Liver (tissue), 9 donors: ENCODE data around the gene FRMD4A. TPM values are rescaled to one million over a fixed set of nuclear protein-coding genes. Genes with fewer than 3 reads are reported as not detected.

ENCODE experiments used
- DNase-seq: peaks from one replicate; pipeline ENCODE4 v3.0.0-alpha.2; 2017; ENCODE audit warnings: low spot score
- H3K27ac ChIP-seq, 2 donors: one replicate each; pipeline ENCODE4 v1.7.0; 2013; ENCODE audit warnings: inconsistent platforms in 2 of 2, low read length in 2 of 2, control low read depth in 1 of 2, low read depth in 1 of 2, mild to moderate bottlenecking in 1 of 2
- H3K27me3 ChIP-seq, 4 donors: one replicate each; pipeline versions ENCODE4 v1.6.1 to v1.7.0; 2013; ENCODE audit warnings: low read length in 3 of 4, inconsistent platforms in 1 of 4, mild to moderate bottlenecking in 1 of 4, moderate library complexity in 1 of 4; ENCODE audit not compliant: control insufficient read depth in 4 of 4, insufficient read depth in 4 of 4
- H3K36me3 ChIP-seq, 4 donors: one replicate each; pipeline versions ENCODE4 v1.6.1 to v1.7.0; 2013; ENCODE audit warnings: low read length in 3 of 4, mild to moderate bottlenecking in 3 of 4, low read depth in 1 of 4, moderate library complexity in 1 of 4; ENCODE audit not compliant: control insufficient read depth in 4 of 4, insufficient read depth in 3 of 4
- H3K4me1 ChIP-seq, 4 donors: one replicate each; pipeline versions ENCODE4 v1.6.1 to v1.7.0; 2013; ENCODE audit warnings: low read length in 3 of 4, mild to moderate bottlenecking in 3 of 4, moderate library complexity in 1 of 4; ENCODE audit not compliant: control insufficient read depth in 4 of 4, insufficient read depth in 4 of 4
- H3K4me3 ChIP-seq, 3 donors: one replicate each; pipeline versions ENCODE4 v1.6.1 to v1.7.0; 2013; ENCODE audit warnings: low read length in 3 of 3, control low read depth in 1 of 3, low read depth in 1 of 3, mild to moderate bottlenecking in 1 of 3
- H3K9ac ChIP-seq, 2 donors: one replicate each; pipeline ENCODE4 v1.7.0; 2013; ENCODE audit warnings: low read length in 2 of 2, mild to moderate bottlenecking in 2 of 2, moderate library complexity in 2 of 2, control low read depth in 1 of 2, low read depth in 1 of 2
- H3K9me3 ChIP-seq, 4 donors: one replicate each; pipeline versions ENCODE4 v1.6.1 to v1.7.0; 2013; ENCODE audit warnings: low read length in 3 of 4; ENCODE audit not compliant: control insufficient read depth in 4 of 4
- ATF3 ChIP-seq: IDR thresholded peaks from 2 replicates; pipeline ENCODE4 v1.6.1; 2016; ENCODE audit warnings: antibody characterized with exemption
- CTCF ChIP-seq: fragments of 150-350 bp; IDR thresholded peaks from 2 replicates; pipeline ENCODE4 v1.5.1; 2017; ENCODE audit warnings: improper control_type of control experiment, low read depth, low read length; ENCODE audit not compliant: missing input control
- EGR1 ChIP-seq, 2 donors: IDR thresholded peaks; 2 replicates each; pipeline ENCODE4 v1.6.1; 2016 to 2018; ENCODE audit warnings: antibody characterized with exemption in 2 of 2, low read depth in 2 of 2
- FOXA1 ChIP-seq: IDR thresholded peaks from 2 replicates; pipeline ENCODE4 v1.6.1; 2016; ENCODE audit warnings: antibody characterized with exemption
- FOXA2 ChIP-seq: IDR thresholded peaks from 2 replicates; pipeline ENCODE4 v1.6.1; 2016; ENCODE audit warnings: antibody characterized with exemption
- GABPA ChIP-seq, 2 donors: IDR thresholded peaks in 1 of 2; conservative IDR thresholded peaks in 1 of 2; 2 replicates each; pipeline ENCODE4 v1.6.1; 2016; ENCODE audit warnings: antibody characterized with exemption in 2 of 2, mild to moderate bottlenecking in 1 of 2, moderate library complexity in 1 of 2
- HNF4A ChIP-seq, 2 donors: conservative IDR thresholded peaks; 2 replicates each; pipeline ENCODE4 v1.6.1; 2016; ENCODE audit warnings: antibody characterized with exemption in 2 of 2, mild to moderate bottlenecking in 2 of 2
- HNF4G ChIP-seq: IDR thresholded peaks from 2 replicates; pipeline ENCODE4 v1.6.1; 2016; ENCODE audit warnings: antibody characterized with exemption
- JUND ChIP-seq, 2 donors: IDR thresholded peaks; 2 replicates each; pipeline ENCODE4 v1.6.1; 2016; ENCODE audit warnings: antibody characterized with exemption in 2 of 2
- NR2F2 ChIP-seq: IDR thresholded peaks from 2 replicates; pipeline ENCODE4 v1.6.1; 2016; ENCODE audit warnings: antibody characterized with exemption
- RAD21 ChIP-seq, 2 donors: IDR thresholded peaks; 2 replicates each; pipeline ENCODE4 v1.6.1; 2016; ENCODE audit warnings: antibody characterized with exemption in 2 of 2, mild to moderate bottlenecking in 2 of 2
- RXRA ChIP-seq, 2 donors: IDR thresholded peaks; 2 replicates each; pipeline ENCODE4 v1.6.1; 2017 to 2018; ENCODE audit warnings: antibody characterized with exemption in 2 of 2, mild to moderate bottlenecking in 1 of 2
- SP1 ChIP-seq: IDR thresholded peaks from 2 replicates; pipeline ENCODE4 v1.6.1; 2018; ENCODE audit warnings: antibody characterized with exemption, mild to moderate bottlenecking
- TAF1 ChIP-seq: conservative IDR thresholded peaks from 2 replicates; pipeline ENCODE4 v1.6.1; 2016; ENCODE audit warnings: antibody characterized with exemption, mild to moderate bottlenecking
- YY1 ChIP-seq: IDR thresholded peaks from 2 replicates; pipeline ENCODE4 v1.6.1; 2016; ENCODE audit warnings: antibody characterized with exemption, mild to moderate bottlenecking
- WGBS: extraction: QIAGEN DNeasy Blood & Tissue Kit; methylation state at CpG from one replicate; pipeline ENCODE4 v1.1.7; 2013; 5-methylcytosine and 5-hydroxymethylcytosine counted together
- polyA plus RNA-seq, 2 donors: library from polyadenylated mRNA; stranded (reverse) in 1 of 2; unstranded in 1 of 2; fragments of 200-250 nt in 1 of 2; fragments of >200 nt in 1 of 2; fragmentation: Nextera tagmentation in 1 of 2; extraction: Ambion mirVana in 1 of 2; gene quantifications; one replicate each; pipeline versions ENCODE4 v1.2.1 to v1.2.3, GENCODE V29; 2013 to 2015
- total RNA-seq, 2 donors: library from RNA; depleted of rRNA; stranded (reverse); fragments of >200 nt; gene quantifications; one replicate each; pipeline ENCODE4 v1.2.3, GENCODE V29; 2014
- TF ChIP-seq, protein P1 (sequence below): IDR thresholded peaks from 2 replicates; pipeline ENCODE4 v1.6.1; 2016; ENCODE audit warnings: antibody characterized with exemption
- TF ChIP-seq, protein P2 (sequence below): IDR thresholded peaks from 2 replicates; pipeline ENCODE4 v1.6.1; 2016; ENCODE audit warnings: antibody characterized with exemption, mild to moderate bottlenecking
- TF ChIP-seq, protein P3 (sequence below): IDR thresholded peaks from 2 replicates; pipeline ENCODE4 v1.6.1; 2016; ENCODE audit warnings: antibody characterized with exemption
- donor health status: healthy.
- donor health status: healthy.
- donor health status: healthy.
- donor health status: healthy.
- donor health status: healthy.

Gene FRMD4A
- total and polyA plus RNA-seq, 4 donors, result 8.2 to 34.3 (median 13.1) TPM

- no peaks in the 10 kb centered on the region for H3K4me1 ChIP-seq
- H3K27me3 ChIP-seq, result no peaks in the 10 kb centered on the region
- no peaks in the 10 kb centered on the region for H3K9me3 ChIP-seq
- no peak overlapping the region for H3K9ac ChIP-seq
- DNase-seq, result no peak
- 85% methylated on average over 5 of the region's 5 CpGs for WGBS
- H3K27ac ChIP-seq, result no peak overlapping the region
- H3K4me3 ChIP-seq, result no peak overlapping the region
- TF ChIP-seq TAF1 (no peak), RAD21 (IDR thresholded peaks at IDR 0.05) (no peak), JUND (IDR thresholded peaks at IDR 0.05) (no peak), ATF3 (no peak), GABPA (IDR thresholded peaks at IDR 0.05 in 1 of 2, conservative IDR thresholded peaks at IDR 0.05 in 1 of 2) (no peak), HNF4A (conservative IDR thresholded peaks at IDR 0.05) (no peak), SP1 (no peak), CTCF (no peak), RXRA (IDR thresholded peaks at IDR 0.05) (no peak), EGR1 (IDR thresholded peaks at IDR 0.05; ENCODE audit: low read depth in 2 of 2) (no peak), HNF4G (no peak), FOXA1 (no peak), NR2F2 (no peak), YY1 (no peak), FOXA2 (no peak)
- TF ChIP-seq, protein P1, sequence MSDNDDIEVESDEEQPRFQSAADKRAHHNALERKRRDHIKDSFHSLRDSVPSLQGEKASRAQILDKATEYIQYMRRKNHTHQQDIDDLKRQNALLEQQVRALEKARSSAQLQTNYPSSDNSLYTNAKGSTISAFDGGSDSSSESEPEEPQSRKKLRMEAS, result no peak
- TF ChIP-seq, protein P2, sequence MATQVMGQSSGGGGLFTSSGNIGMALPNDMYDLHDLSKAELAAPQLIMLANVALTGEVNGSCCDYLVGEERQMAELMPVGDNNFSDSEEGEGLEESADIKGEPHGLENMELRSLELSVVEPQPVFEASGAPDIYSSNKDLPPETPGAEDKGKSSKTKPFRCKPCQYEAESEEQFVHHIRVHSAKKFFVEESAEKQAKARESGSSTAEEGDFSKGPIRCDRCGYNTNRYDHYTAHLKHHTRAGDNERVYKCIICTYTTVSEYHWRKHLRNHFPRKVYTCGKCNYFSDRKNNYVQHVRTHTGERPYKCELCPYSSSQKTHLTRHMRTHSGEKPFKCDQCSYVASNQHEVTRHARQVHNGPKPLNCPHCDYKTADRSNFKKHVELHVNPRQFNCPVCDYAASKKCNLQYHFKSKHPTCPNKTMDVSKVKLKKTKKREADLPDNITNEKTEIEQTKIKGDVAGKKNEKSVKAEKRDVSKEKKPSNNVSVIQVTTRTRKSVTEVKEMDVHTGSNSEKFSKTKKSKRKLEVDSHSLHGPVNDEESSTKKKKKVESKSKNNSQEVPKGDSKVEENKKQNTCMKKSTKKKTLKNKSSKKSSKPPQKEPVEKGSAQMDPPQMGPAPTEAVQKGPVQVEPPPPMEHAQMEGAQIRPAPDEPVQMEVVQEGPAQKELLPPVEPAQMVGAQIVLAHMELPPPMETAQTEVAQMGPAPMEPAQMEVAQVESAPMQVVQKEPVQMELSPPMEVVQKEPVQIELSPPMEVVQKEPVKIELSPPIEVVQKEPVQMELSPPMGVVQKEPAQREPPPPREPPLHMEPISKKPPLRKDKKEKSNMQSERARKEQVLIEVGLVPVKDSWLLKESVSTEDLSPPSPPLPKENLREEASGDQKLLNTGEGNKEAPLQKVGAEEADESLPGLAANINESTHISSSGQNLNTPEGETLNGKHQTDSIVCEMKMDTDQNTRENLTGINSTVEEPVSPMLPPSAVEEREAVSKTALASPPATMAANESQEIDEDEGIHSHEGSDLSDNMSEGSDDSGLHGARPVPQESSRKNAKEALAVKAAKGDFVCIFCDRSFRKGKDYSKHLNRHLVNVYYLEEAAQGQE, result no peak
- TF ChIP-seq, protein P3, sequence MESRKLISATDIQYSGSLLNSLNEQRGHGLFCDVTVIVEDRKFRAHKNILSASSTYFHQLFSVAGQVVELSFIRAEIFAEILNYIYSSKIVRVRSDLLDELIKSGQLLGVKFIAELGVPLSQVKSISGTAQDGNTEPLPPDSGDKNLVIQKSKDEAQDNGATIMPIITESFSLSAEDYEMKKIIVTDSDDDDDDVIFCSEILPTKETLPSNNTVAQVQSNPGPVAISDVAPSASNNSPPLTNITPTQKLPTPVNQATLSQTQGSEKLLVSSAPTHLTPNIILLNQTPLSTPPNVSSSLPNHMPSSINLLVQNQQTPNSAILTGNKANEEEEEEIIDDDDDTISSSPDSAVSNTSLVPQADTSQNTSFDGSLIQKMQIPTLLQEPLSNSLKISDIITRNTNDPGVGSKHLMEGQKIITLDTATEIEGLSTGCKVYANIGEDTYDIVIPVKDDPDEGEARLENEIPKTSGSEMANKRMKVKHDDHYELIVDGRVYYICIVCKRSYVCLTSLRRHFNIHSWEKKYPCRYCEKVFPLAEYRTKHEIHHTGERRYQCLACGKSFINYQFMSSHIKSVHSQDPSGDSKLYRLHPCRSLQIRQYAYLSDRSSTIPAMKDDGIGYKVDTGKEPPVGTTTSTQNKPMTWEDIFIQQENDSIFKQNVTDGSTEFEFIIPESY, result no peak
- H3K36me3 ChIP-seq, result peaks cover 4 to 13% (median 7%) of the 10 kb centered on the region in 4 donors
Observed at GRCh38 chr10:13597909-13598308, 732.8 kb downstream of the FRMD4A start.
